PC-9 (cell line): ENCODE data around the gene COL16A1. TPM values are rescaled to one million over a fixed set of nuclear protein-coding genes. Genes with fewer than 3 reads are reported as not detected.

Experiments
- BruUV-seq: library from RNA; stranded (reverse); fragments of 400-500 nt; replicated peaks from 2 replicates; lab custom pipeline; 2021; lab: Mats Ljungman, UMichigan
- CTCF ChIA-PET: fragments of 300-600 bp; sonication (Branson Sonifier 250); formaldehyde crosslinking; loops from one replicate; lab custom pipeline; 2022; ENCODE audit warnings: antibody characterized with exemption; lab: Charles Lee
- POLR2A ChIA-PET: fragments of 300-600 bp; sonication (Branson Sonifier 250); formaldehyde crosslinking; loops from one replicate; lab custom pipeline; 2022; ENCODE audit warnings: antibody characterized with exemption; ENCODE audit not compliant: unreplicated experiment; lab: Charles Lee
- DNase-seq, 2 experiments: peaks; one replicate each; pipeline versions ENCODE4 v3.0.0 to v3.0.0-alpha.2; 2015 to 2022; ENCODE audit warnings: mixed read lengths in 1 of 2
- H2AFZ ChIP-seq: fragments of 200-600 bp; sonication (generic); 2 replicates; pipeline ENCODE4 v1.8.1; 2017; ENCODE audit warnings: antibody characterized with exemption
- H3F3A ChIP-seq: fragments of 200-600 bp; sonication (generic); 2 replicates; pipeline ENCODE4 v1.8.1; 2017; ENCODE audit warnings: antibody characterized with exemption, mild to moderate bottlenecking, low read depth; ENCODE audit not compliant: insufficient read depth
- H3K27ac ChIP-seq: fragments of 200-600 bp; sonication (generic); 2 replicates; pipeline ENCODE4 v1.6.1; 2016; ENCODE audit warnings: mixed run types
- H3K27me3 ChIP-seq: fragments of 200-600 bp; sonication (generic); 2 replicates; pipeline ENCODE4 v1.6.1; 2016; ENCODE audit warnings: low read depth, mixed run types; ENCODE audit not compliant: insufficient read depth
- H3K36me3 ChIP-seq: fragments of 200-600 bp; sonication (generic); 2 replicates; pipeline ENCODE4 v1.6.1; 2016; ENCODE audit warnings: low read depth, mixed run types
- H3K4me1 ChIP-seq: fragments of 200-600 bp; sonication (generic); replicated peaks from 2 replicates; pipeline ENCODE4 v1.6.1; 2016; ENCODE audit warnings: mixed run types; ENCODE audit not compliant: insufficient read depth
- H3K4me2 ChIP-seq: fragments of 200-600 bp; sonication (generic); 2 replicates; pipeline ENCODE4 v1.6.1; 2017; ENCODE audit warnings: mixed run types
- H3K4me3 ChIP-seq: fragments of 200-600 bp; sonication (generic); 2 replicates; pipeline ENCODE4 v1.6.1; 2016; ENCODE audit warnings: mixed run types
- H3K79me2 ChIP-seq: fragments of 200-600 bp; sonication (generic); 2 replicates; pipeline ENCODE4 v1.6.1; 2017; ENCODE audit warnings: low read depth, mixed run types
- H3K9me2 ChIP-seq: fragments of 200-600 bp; sonication (generic); 2 replicates; pipeline ENCODE4 v1.8.1; 2017; ENCODE audit warnings: mild to moderate bottlenecking; ENCODE audit not compliant: insufficient read depth
- H3K9me3 ChIP-seq: fragments of 200-600 bp; sonication (generic); 2 replicates; pipeline ENCODE4 v1.8.1; 2016; ENCODE audit warnings: low read depth; ENCODE audit not compliant: insufficient read depth
- H4K20me1 ChIP-seq: fragments of 200-600 bp; sonication (generic); 2 replicates; pipeline ENCODE4 v1.8.1; 2017; ENCODE audit not compliant: insufficient read depth
- EZH2 ChIP-seq: fragments of 200-600 bp; sonication (generic); IDR thresholded peaks from 2 replicates; pipeline ENCODE4 v1.8.0; 2017; ENCODE audit warnings: antibody characterized with exemption, low read depth
- intact Hi-C: fragments of 100-400 bp; cut with micrococcal nuclease; formaldehyde crosslinking; loops from one replicate; pipeline ENCODE4 v1.10.0; 2022; ENCODE audit not compliant: unreplicated experiment
- total RNA-seq: library from RNA; stranded (reverse); gene quantifications from 2 replicates; pipeline ENCODE4 v1.2.3, GENCODE V29; 2021
- TF ChIP-seq, protein P1 (sequence below): fragments of 200-600 bp; sonication (generic); conservative IDR thresholded peaks from 2 replicates; pipeline ENCODE4 v1.6.1; 2017; ENCODE audit warnings: mixed run types, antibody characterized with exemption, mild to moderate bottlenecking, moderate library complexity

The COL16A1 gene
- total RNA-seq, 1 experiment from 2014 or later, result 4.8 TPM

DNA sequence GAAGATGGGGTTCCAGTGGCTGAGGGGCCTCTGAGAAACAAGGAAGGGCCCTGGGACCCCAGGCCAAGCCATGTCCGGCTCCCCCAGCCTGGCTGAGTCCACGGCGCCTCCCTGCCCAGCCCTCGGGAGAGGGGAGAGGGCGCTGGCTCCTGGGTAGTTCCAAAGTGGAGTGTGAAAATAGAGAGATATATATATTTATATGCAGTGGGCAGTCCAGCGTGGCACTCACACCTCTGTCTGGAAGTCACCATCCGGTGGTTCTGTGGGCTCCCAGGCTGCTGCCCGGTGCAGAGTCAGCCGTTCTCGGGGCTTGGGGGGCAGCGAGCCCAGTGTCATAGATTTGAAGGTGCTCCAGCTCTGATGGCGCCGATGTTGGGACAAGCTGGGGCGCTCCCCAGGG, 23.4 kb upstream of the COL16A1 start:
- no peaks in the 10 kb centered on the region for H3K9me3 ChIP-seq
- 0 out of 2 replicates have a peak, but pooled peaks cover under 1% of the 10 kb centered on the region for H3K27me3 ChIP-seq
- peaks cover 5% of the 10 kb centered on the region; the same call in 1 of the 2 replicates for H3F3A ChIP-seq
- TF ChIP-seq, protein P1, sequence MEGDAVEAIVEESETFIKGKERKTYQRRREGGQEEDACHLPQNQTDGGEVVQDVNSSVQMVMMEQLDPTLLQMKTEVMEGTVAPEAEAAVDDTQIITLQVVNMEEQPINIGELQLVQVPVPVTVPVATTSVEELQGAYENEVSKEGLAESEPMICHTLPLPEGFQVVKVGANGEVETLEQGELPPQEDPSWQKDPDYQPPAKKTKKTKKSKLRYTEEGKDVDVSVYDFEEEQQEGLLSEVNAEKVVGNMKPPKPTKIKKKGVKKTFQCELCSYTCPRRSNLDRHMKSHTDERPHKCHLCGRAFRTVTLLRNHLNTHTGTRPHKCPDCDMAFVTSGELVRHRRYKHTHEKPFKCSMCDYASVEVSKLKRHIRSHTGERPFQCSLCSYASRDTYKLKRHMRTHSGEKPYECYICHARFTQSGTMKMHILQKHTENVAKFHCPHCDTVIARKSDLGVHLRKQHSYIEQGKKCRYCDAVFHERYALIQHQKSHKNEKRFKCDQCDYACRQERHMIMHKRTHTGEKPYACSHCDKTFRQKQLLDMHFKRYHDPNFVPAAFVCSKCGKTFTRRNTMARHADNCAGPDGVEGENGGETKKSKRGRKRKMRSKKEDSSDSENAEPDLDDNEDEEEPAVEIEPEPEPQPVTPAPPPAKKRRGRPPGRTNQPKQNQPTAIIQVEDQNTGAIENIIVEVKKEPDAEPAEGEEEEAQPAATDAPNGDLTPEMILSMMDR, result no peak
- TF ChIP-seq EZH2, result no peak
- H4K20me1 ChIP-seq, result peaks cover 6% of the 10 kb centered on the region; the same call in 1 of the 2 replicates
- CTCF ChIA-PET, result no interaction called here
- no peaks in the 10 kb centered on the region for H3K36me3 ChIP-seq
- no peaks in the 10 kb centered on the region for H3K4me1 ChIP-seq
- no TSS peak for BruUV-seq
- POLR2A ChIA-PET, result no interaction called here
- H3K9me2 ChIP-seq, result no peaks in the 10 kb centered on the region
- H3K79me2 ChIP-seq, result no peaks in the 10 kb centered on the region
- intact Hi-C loops, result no loop called here
- H3K4me3 ChIP-seq, result no peak overlapping the region
- H3K4me2 ChIP-seq, result no peak overlapping the region
- no peak overlapping the region for H3K27ac ChIP-seq
- no peak overlapping the region for H2AFZ ChIP-seq
- no peak for DNase-seq

DNA sequence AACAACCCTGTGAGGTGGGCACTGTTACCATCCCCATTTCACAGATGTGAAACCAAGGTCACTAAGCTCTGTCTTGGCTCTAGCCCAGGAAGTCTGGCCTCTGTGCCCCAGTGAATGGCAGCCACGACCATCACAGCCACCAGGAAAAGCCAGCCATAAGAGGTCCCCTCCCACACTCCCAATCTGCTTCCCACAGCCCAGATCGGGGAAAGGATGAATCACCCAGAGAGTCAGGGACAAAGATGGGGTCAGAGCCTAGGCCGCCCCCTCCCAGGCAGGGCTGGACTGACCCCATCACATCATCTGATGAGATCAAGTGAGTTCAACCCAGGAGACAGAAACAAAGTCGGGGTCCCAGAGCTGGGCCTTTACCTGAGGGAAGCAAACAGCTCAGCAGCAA, 22.9 kb upstream of the COL16A1 start:
- BruUV-seq, result no TSS peak
- Histone ChIP-seq H3K4me1 (no peaks in the 10 kb centered on the region), H3K36me3 (no peaks in the 10 kb centered on the region), H3K4me2 (no peak overlapping the region), H3K4me3 (no peak overlapping the region), H4K20me1 (peaks cover 6% of the 10 kb centered on the region; the same call in 1 of the 2 replicates), H3K79me2 (no peaks in the 10 kb centered on the region), H3F3A (peaks cover 5% of the 10 kb centered on the region; the same call in 1 of the 2 replicates), H2AFZ (no peak overlapping the region), H3K27ac (no peak overlapping the region), H3K9me3 (no peaks in the 10 kb centered on the region), H3K27me3 (peaks cover 6% of the 10 kb centered on the region; the same call in 1 of the 2 replicates), H3K9me2 (no peaks in the 10 kb centered on the region)
- ChIA-PET POLR2A (interaction anchor here (0.6 kb wide), 1 partner anchor 70 kb away, joined by 3 read pairs; no protein-coding TSS in a partner anchor), CTCF (no interaction called here)
- TF ChIP-seq, protein P1, result no peak
- no peak for TF ChIP-seq EZH2
- DNase-seq, result no peak
- intact Hi-C loops, result no loop called here

DNA sequence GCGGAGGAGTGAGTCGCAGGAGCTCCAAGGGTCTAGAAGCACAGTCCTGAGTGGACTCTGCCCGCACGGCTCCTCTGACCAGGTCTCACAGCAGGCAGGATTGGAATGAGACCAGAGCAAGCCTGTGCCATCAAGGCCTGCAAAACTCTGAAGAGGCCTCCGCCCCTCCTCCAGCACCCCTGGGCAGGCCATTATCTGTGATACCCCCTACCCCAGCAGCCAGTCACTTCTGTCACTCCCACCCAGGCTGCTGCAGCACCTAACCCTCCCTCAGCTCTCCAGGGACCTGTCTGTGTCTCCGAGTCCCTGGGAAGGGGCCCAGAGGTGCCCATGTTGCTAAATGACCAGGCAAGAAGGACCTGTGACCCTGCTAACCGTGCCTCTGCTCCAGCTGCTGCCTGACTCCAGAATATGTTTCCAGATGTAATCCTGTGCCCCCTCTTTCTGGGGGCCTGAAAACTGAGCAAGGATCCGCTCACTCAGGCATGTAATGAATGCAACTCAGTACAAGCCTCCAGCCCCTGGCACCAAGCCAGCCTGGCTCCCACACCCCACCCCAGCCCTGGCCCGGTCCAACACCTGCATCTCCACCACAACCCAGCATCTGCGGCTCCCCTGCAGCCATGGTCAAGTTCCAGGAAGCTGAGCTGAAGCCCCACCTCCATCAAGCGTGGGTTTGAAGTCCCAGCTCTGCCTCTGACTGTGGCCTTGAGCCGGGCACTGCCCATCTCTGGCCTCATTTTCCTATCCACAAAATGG, 22.1 kb upstream of the COL16A1 start:
- no peaks in the 10 kb centered on the region for H3K79me2 ChIP-seq
- H2AFZ ChIP-seq, result no peak overlapping the region
- no peaks in the 10 kb centered on the region for H3K9me2 ChIP-seq
- no peaks in the 10 kb centered on the region for H3K4me1 ChIP-seq
- DNase-seq, result no peak
- no TSS peak for BruUV-seq
- no peaks in the 10 kb centered on the region for H3K9me3 ChIP-seq
- H3K27ac ChIP-seq, result no peak overlapping the region
- H3K36me3 ChIP-seq, result no peaks in the 10 kb centered on the region
- H3K27me3 ChIP-seq, result peaks cover 13% of the 10 kb centered on the region
- H4K20me1 ChIP-seq, result peaks cover 6% of the 10 kb centered on the region; the same call in 1 of the 2 replicates
- H3F3A ChIP-seq, result peaks cover 5% of the 10 kb centered on the region; the same call in 1 of the 2 replicates
- H3K4me2 ChIP-seq, result no peak overlapping the region
- no peak for TF ChIP-seq EZH2
- TF ChIP-seq, protein P1, result no peak
- intact Hi-C loops, result no loop called here
- POLR2A ChIA-PET, result interaction anchor here (0.5 to 0.6 kb wide), 2 partner anchors 69 to 295 kb away, joined by 3 to 11 read pairs; no protein-coding TSS in a partner anchor
- H3K4me3 ChIP-seq, result no peak overlapping the region
- CTCF ChIA-PET, result no interaction called here
